HepG2 (cell line): ENCODE results near the gene ATG7. TPM values are rescaled to one million over a fixed set of nuclear protein-coding genes. Genes with fewer than 3 reads are reported as not detected.

ENCODE experiments used
- ATAC-seq: fragments of 200-7000 bp; cut with Tn5 transposase; 3 replicates; pipeline ENCODE4 v1.9.1; 2020; ENCODE audit warnings: mild to moderate bottlenecking, moderate library complexity
- BruUV-seq: library from RNA; stranded (reverse); fragments of 400-500 nt; replicated peaks from 2 replicates; lab custom pipeline; 2021; lab: Mats Ljungman, UMichigan
- CTCF ChIA-PET: fragments of 300-600 bp; formaldehyde crosslinking; extraction: SDS; loops from one replicate; lab custom pipeline; 2021; ENCODE audit warnings: low total read pairs, inconsistent platforms, low intra/inter-chr PET ratio; lab: Yijun Ruan, JAX
- POLR2A ChIA-PET: fragments of 350-600 bp; sonication (Branson Sonifier 250); formaldehyde crosslinking; loops from one replicate; lab custom pipeline; 2020; ENCODE audit warnings: antibody characterized with exemption, inconsistent platforms; lab: Yijun Ruan, JAX
- DNase-seq: peaks from one replicate; pipeline ENCODE4 v3.0.0-alpha.2; 2015; ENCODE audit warnings: low spot score
- FAIRE-seq: peaks from 3 replicates; lab custom pipeline; 2011; peaks lifted over from hg19 to GRCh38; lab: Jason Lieb, UNC
- H2AFZ ChIP-seq: one replicate; pipeline ENCODE4 v1.6.1; 2011; ENCODE audit warnings: low read length, inconsistent platforms
- H3K27ac ChIP-seq: fragments of 300-600 bp; 3 replicates; pipeline ENCODE4 v1.8.0; 2011; ENCODE audit warnings: mixed run types, mild to moderate bottlenecking, mixed read lengths, low read length, inconsistent platforms; ENCODE audit not compliant: insufficient read depth; ENCODE audit errors: extremely low read length
- H3K27me3 ChIP-seq, 2 experiments: fragments of 200-600 bp in 1 of 2; 2 replicates in 1 of 2; 3 replicates in 1 of 2; pipeline versions ENCODE4 v1.6.0 to v1.8.0; 2011; ENCODE audit warnings: low read length in 2 of 2, mild to moderate bottlenecking in 2 of 2, moderate library complexity in 2 of 2, inconsistent platforms in 1 of 2; ENCODE audit not compliant: insufficient read depth in 2 of 2, control insufficient read depth in 1 of 2
- H3K36me3 ChIP-seq, 2 experiments: fragments of 200-600 bp in 1 of 2; replicated peaks in 1 of 2; 2 replicates in 1 of 2; 3 replicates in 1 of 2; pipeline versions ENCODE4 v1.5.1 to v1.8.0; 2011; ENCODE audit warnings: low read length in 2 of 2, inconsistent platforms in 1 of 2; ENCODE audit not compliant: insufficient read depth in 2 of 2, control insufficient read depth in 1 of 2
- H3K4me1 ChIP-seq: 2 replicates; pipeline ENCODE4 v1.5.1; 2012; ENCODE audit warnings: low read length, inconsistent platforms; ENCODE audit not compliant: insufficient read depth
- H3K4me2 ChIP-seq: 2 replicates; pipeline ENCODE4 v1.6.0; 2011; ENCODE audit warnings: low read depth, low read length, inconsistent platforms
- H3K4me3 ChIP-seq, 3 experiments: fragments of 200-600 bp in 1 of 3; sonication (generic), shearing (Covaris generic) in 1 of 3; replicated peaks in 1 of 3; 2 replicates each; pipeline ENCODE4 v1.5.1; 2011 to 2016; ENCODE audit warnings: low read length in 3 of 3, inconsistent platforms in 2 of 3, low read depth in 2 of 3, mild to moderate bottlenecking in 2 of 3, control low read depth in 1 of 3, mixed read lengths in 1 of 3; ENCODE audit not compliant: insufficient read depth in 1 of 3
- H3K79me2 ChIP-seq: one replicate; pipeline ENCODE4 v1.6.1; 2011; ENCODE audit warnings: low read length, inconsistent platforms; ENCODE audit not compliant: insufficient read depth
- H3K9ac ChIP-seq: 2 replicates; pipeline ENCODE4 v1.6.0; 2011; ENCODE audit warnings: mild to moderate bottlenecking, low read depth, low read length, inconsistent platforms; ENCODE audit not compliant: insufficient read depth
- H3K9me3 ChIP-seq: 2 replicates; pipeline ENCODE4 v1.5.1; 2012; ENCODE audit warnings: mild to moderate bottlenecking, low read length
- H4K20me1 ChIP-seq: 2 replicates; pipeline ENCODE4 v1.6.0; 2011; ENCODE audit warnings: inconsistent platforms, mild to moderate bottlenecking, low read length, moderate library complexity; ENCODE audit not compliant: insufficient read depth
- ERF ChIP-seq: IDR thresholded peaks from 2 replicates; pipeline ENCODE4 v1.6.1; 2018; ENCODE audit warnings: missing biosample characterization, missing genetic modification reagents
- EZH2 ChIP-seq: conservative IDR thresholded peaks from 2 replicates; pipeline ENCODE4 v1.6.1; 2012; ENCODE audit warnings: mild to moderate bottlenecking, low read depth, low read length, moderate library complexity
- FOXJ3 ChIP-seq: sonication (generic); formaldehyde crosslinking; IDR thresholded peaks from 2 replicates; pipeline ENCODE4 v1.4.0; 2020; ENCODE audit warnings: missing genetic modification reagents, mild to moderate bottlenecking, borderline replicate concordance
- FOXM1 ChIP-seq: sonication (generic); formaldehyde crosslinking; IDR thresholded peaks from 2 replicates; pipeline ENCODE4 v1.5.0; 2020; ENCODE audit warnings: missing genetic modification reagents
- HNRNPUL1 ChIP-seq: fragments of 200-400 bp; formaldehyde crosslinking; IDR thresholded peaks from 2 replicates; pipeline ENCODE4 v1.6.1; 2017; ENCODE audit warnings: low read depth, mild to moderate bottlenecking, low read length, moderate library complexity
- KDM1A ChIP-seq: IDR thresholded peaks from 2 replicates; pipeline ENCODE4 v1.6.1; 2016; ENCODE audit warnings: missing compliant biosample characterization
- NFATC3 ChIP-seq: sonication (generic); formaldehyde crosslinking; IDR thresholded peaks from 2 replicates; pipeline ENCODE4 v1.5.1; 2020; ENCODE audit warnings: mild to moderate bottlenecking, missing genetic modification reagents
- RNF2 ChIP-seq: fragments of 450-650 bp; conservative IDR thresholded peaks from 2 replicates; pipeline ENCODE4 v1.6.1; 2016; ENCODE audit warnings: low read depth
- SATB2 ChIP-seq: sonication (generic); formaldehyde crosslinking; IDR thresholded peaks from 2 replicates; pipeline ENCODE4 v1.5.0; 2020; ENCODE audit warnings: missing genetic modification reagents
- SIX1 ChIP-seq: sonication (generic); formaldehyde crosslinking; IDR thresholded peaks from 2 replicates; pipeline ENCODE4 v1.4.0; 2020; ENCODE audit warnings: missing genetic modification reagents, borderline replicate concordance
- SMYD3 ChIP-seq: sonication (generic); formaldehyde crosslinking; IDR thresholded peaks from 2 replicates; pipeline ENCODE4 v1.8.1; 2023; ENCODE audit warnings: mild to moderate bottlenecking, missing genetic modification reagents
- SUZ12 ChIP-seq: fragments of 150-350 bp; IDR thresholded peaks from 2 replicates; pipeline ENCODE4 v1.6.1; 2014; ENCODE audit warnings: low read depth, low read length
- THAP7 ChIP-seq: sonication (generic); formaldehyde crosslinking; IDR thresholded peaks from 2 replicates; pipeline ENCODE4 v1.8.1; 2023; ENCODE audit warnings: mild to moderate bottlenecking, missing genetic modification reagents
- ZBTB33 ChIP-seq: sonication (generic); formaldehyde crosslinking; IDR thresholded peaks from 2 replicates; pipeline ENCODE4 v1.4.0; 2020; ENCODE audit warnings: missing genetic modification reagents
- ZFP36L2 ChIP-seq: sonication (generic); formaldehyde crosslinking; IDR thresholded peaks from 2 replicates; pipeline ENCODE4 v1.4.0; 2020; ENCODE audit warnings: missing genetic modification reagents
- ZNF34 ChIP-seq: sonication (generic); formaldehyde crosslinking; IDR thresholded peaks from 2 replicates; pipeline ENCODE4 v1.4.0; 2020; ENCODE audit warnings: mild to moderate bottlenecking, missing genetic modification reagents, borderline replicate concordance
- ZNF576 ChIP-seq: sonication (generic); formaldehyde crosslinking; IDR thresholded peaks from 2 replicates; pipeline ENCODE4 v1.4.0; 2020; ENCODE audit warnings: mild to moderate bottlenecking, missing genetic modification reagents
- ZSCAN22 ChIP-seq: sonication (generic); formaldehyde crosslinking; IDR thresholded peaks from 2 replicates; pipeline ENCODE4 v1.4.0; 2020; ENCODE audit warnings: mild to moderate bottlenecking, missing genetic modification reagents
- WGBS: methylation state at CpG from one replicate; pipeline ENCODE4 v1.1.6; 2017; ENCODE audit warnings: low lambda C conversion rate; 5-methylcytosine and 5-hydroxymethylcytosine counted together
- in situ Hi-C: cut with HindIII; loops from 2 replicates; pipeline ENCODE4 v1.10.0; 2017; ENCODE audit warnings: low pct_unique_long_range_greater_than_20kb; ENCODE audit not compliant: extremely low pct_ligation_motif_present
- intact Hi-C: fragments of 100-400 bp; cut with micrococcal nuclease; formaldehyde crosslinking; loops from one replicate; pipeline ENCODE4 v1.10.0; 2022; ENCODE audit not compliant: unreplicated experiment
- polyA plus RNA-seq, 8 experiments: library from polyadenylated mRNA; depleted of rRNA in 3 of 8; stranded (reverse) in 7 of 8; unstranded in 1 of 8; fragments of >200 nt; fragmentation: Illumina TruSeq in 4 of 8; extraction: Trizol in 4 of 8; gene quantifications; 2 replicates each; pipeline versions ENCODE4 v1.2.1 to v1.2.3, GENCODE V29; 2011 to 2016; ENCODE audit warnings: low read depth in 4 of 8, missing spikeins in 1 of 8, mixed read lengths in 1 of 8; ENCODE audit not compliant: insufficient read depth in 1 of 8
- total RNA-seq, 5 experiments: library from RNA; depleted of rRNA; stranded (reverse); fragments of >200 nt; fragmentation: Illumina TruSeq; extraction: Trizol; gene quantifications; 2 replicates each; pipeline ENCODE4 v1.2.3, GENCODE V29; 2016; ENCODE audit warnings: low read depth in 1 of 5

Gene ATG7
- total and polyA plus RNA-seq, 2 of the 13 experiments (the other 11 are each of a cell fraction or from before 2014, with no cell fraction given) = 7.8 to 22.1 TPM

- Histone ChIP-seq H3K4me1 (peaks cover 8% of the 10 kb centered on the region), H3K36me3 (peaks cover 3 to 22% of the 10 kb centered on the region in 2 experiments; a peak in 4 of 5 replicates), H3K9ac (no peak overlapping the region), H2AFZ (no peak overlapping the region), H4K20me1 (no peaks in the 10 kb centered on the region), H3K4me2 (no peak overlapping the region), H3K79me2 (no peaks in the 10 kb centered on the region), H3K4me3 (no peak overlapping the region), H3K27ac (no peak overlapping the region), H3K27me3 (no peaks in the 10 kb centered on the region), H3K9me3 (no peaks in the 10 kb centered on the region)
- ChIA-PET POLR2A (no interaction called here), CTCF (no interaction called here)
- intact Hi-C loops (no loop called here), in situ Hi-C loops (no loop called here)
- no TSS peak for BruUV-seq
- ATAC-seq = no peak
- no peak for DNase-seq
- WGBS = 80% methylated on average over 2 of the region's 2 CpGs
- TF ChIP-seq NFATC3 (CRISPR knock-in tag) = no peak
- no peak for TF ChIP-seq SMYD3 (CRISPR knock-in tag)
- no peak for TF ChIP-seq ZBTB33 (CRISPR knock-in tag)
- TF ChIP-seq ZNF34 (CRISPR knock-in tag) = no peak
- TF ChIP-seq ZSCAN22 = no peak
- TF ChIP-seq ERF (CRISPR knock-in tag) = no peak
- TF ChIP-seq SATB2 (CRISPR knock-in tag) = no peak
- TF ChIP-seq ZNF576 (CRISPR knock-in tag) = no peak
- TF ChIP-seq HNRNPUL1 = no peak
- TF ChIP-seq FOXM1 (CRISPR knock-in tag) = no peak
- no peak for TF ChIP-seq EZH2
- TF ChIP-seq ZFP36L2 (CRISPR knock-in tag) = no peak
- TF ChIP-seq SIX1 (CRISPR knock-in tag) = no peak
- TF ChIP-seq RNF2 = no peak
- no peak for TF ChIP-seq KDM1A
- TF ChIP-seq FOXJ3 (CRISPR knock-in tag) = no peak
- no peak for TF ChIP-seq THAP7 (CRISPR knock-in tag)
- no peak for TF ChIP-seq SUZ12
- FAIRE-seq = no peak
Observed at GRCh38 chr3:11322931-11323330, 50.7 kb downstream of the ATG7 start.
